HL-60 (cell line): Measurements from ENCODE around the gene PDE6B.

Experiments
- DNase-seq, 2 experiments: peaks; one replicate each; pipeline ENCODE4 v3.0.0-alpha.2; 2010 to 2020; ENCODE audit warnings: low read depth in 1 of 2, low spot score in 1 of 2
- H3K27ac ChIP-seq: fragments of 250-450 bp; sonication (Bioruptor Pico); replicated peaks from 2 replicates; pipeline ENCODE4 v1.5.1; 2020; ENCODE audit warnings: mild to moderate bottlenecking, moderate library complexity
- H3K27me3 ChIP-seq: fragments of 250-450 bp; sonication (Bioruptor Pico); 2 replicates; pipeline ENCODE4 v1.5.1; 2021; ENCODE audit warnings: mild to moderate bottlenecking, moderate library complexity; ENCODE audit not compliant: insufficient read depth, poor library complexity, severe bottlenecking
- H3K4me3 ChIP-seq: replicated peaks from 2 replicates; pipeline ENCODE4 v1.5.1; 2011; ENCODE audit warnings: mild to moderate bottlenecking, control low read depth, low read length; ENCODE audit not compliant: insufficient read depth
- CTCF ChIP-seq: IDR thresholded peaks from one replicate; pipeline ENCODE4 v1.5.1; 2011; ENCODE audit warnings: low read length, control low read depth, inconsistent platforms; ENCODE audit not compliant: insufficient read depth
- GABPA ChIP-seq: IDR thresholded peaks from 2 replicates; pipeline ENCODE4 v1.6.1; 2012; ENCODE audit warnings: low read depth
- POLR2AphosphoS5 ChIP-seq: IDR thresholded peaks from 2 replicates; pipeline ENCODE4 v1.6.1; 2012; ENCODE audit warnings: low read depth
- REST ChIP-seq: IDR thresholded peaks from 2 replicates; pipeline ENCODE4 v1.6.1; 2012; ENCODE audit warnings: low read depth; ENCODE audit not compliant: insufficient replicate concordance
- SPI1 ChIP-seq: IDR thresholded peaks from 2 replicates; pipeline ENCODE4 v1.6.1; 2012; ENCODE audit warnings: low read depth, mild to moderate bottlenecking, borderline replicate concordance

Gene PDE6B

GRCh38 chr4:622071-622995 lies 3.0 kb upstream of the PDE6B start:
- no peak overlapping the region for H3K4me3 ChIP-seq
- no peaks in the 10 kb centered on the region for H3K27me3 ChIP-seq
- TF ChIP-seq SPI1 (no peak), POLR2AphosphoS5 (no peak), CTCF (no peak), REST (no peak), GABPA (no peak)
- no peak for DNase-seq
- H3K27ac ChIP-seq = no peak overlapping the region

- Histone ChIP-seq H3K27ac (no peak overlapping the region), H3K27me3 (no peaks in the 10 kb centered on the region), H3K4me3 (no peak overlapping the region)
- TF ChIP-seq GABPA (no peak), SPI1 (no peak), CTCF (no peak), REST (no peak), POLR2AphosphoS5 (no peak)
- no peak for DNase-seq
These were observed 2.1 kb upstream of the PDE6B start for GRCh38 chr4:622996-623913.

GRCh38 chr4:623914-624566 lies 1.3 kb upstream of the PDE6B start:
- DNase-seq = no peak
- TF ChIP-seq SPI1 (no peak), CTCF (no peak), GABPA (no peak), POLR2AphosphoS5 (no peak), REST (no peak)
- Histone ChIP-seq H3K27ac (no peak overlapping the region), H3K4me3 (no peak overlapping the region), H3K27me3 (no peaks in the 10 kb centered on the region)
